GM18505 (cell line): ENCODE data around the gene MPP3.

Experiments used
- ATAC-seq: cut with Tn5 transposase; IDR thresholded peaks from one replicate; pipeline ENCODE4 v1.9.1; 2021; ENCODE audit not compliant: unreplicated experiment
- POLR2A ChIP-seq: IDR thresholded peaks from 4 replicates; pipeline ENCODE4 v1.6.1; 2011; ENCODE audit warnings: borderline replicate concordance; ENCODE audit not compliant: insufficient read depth, insufficient read length; ENCODE audit errors: extremely low read depth

The MPP3 gene

GRCh38 chr17:43832976-43833829, at the start of gene MPP3:
TSS of gene MPP3 (minus strand) at chr17:43833146. CDS start at chr17:43831906, 1,240 bp downstream.
- TF ChIP-seq POLR2A, result no peak
- no peak for ATAC-seq

- no peak for TF ChIP-seq POLR2A
Measured at GRCh38 chr17:43881758-43882505, 49.0 kb upstream of the MPP3 start.

GRCh38 chr17:43881181-43881580, 48.2 kb upstream of the MPP3 start:
- no peak for ATAC-seq
- TF ChIP-seq POLR2A, result no peak

More at GRCh38 chr17:43881758-43882505, 49.0 kb upstream of the MPP3 start:
- ATAC-seq, result no peak

GRCh38 chr17:43880420-43880991, 47.6 kb upstream of the MPP3 start:
- no peak for ATAC-seq
- TF ChIP-seq POLR2A, result no peak

GRCh38 chr17:43879723-43880419, 46.9 kb upstream of the MPP3 start:
- TF ChIP-seq POLR2A, result no peak
- ATAC-seq, result no peak

GRCh38 chr17:43878260-43879175, 45.6 kb upstream of the MPP3 start:
- no peak for TF ChIP-seq POLR2A
- ATAC-seq, result no peak

GRCh38 chr17:43877451-43878155, 44.7 kb upstream of the MPP3 start:
- TF ChIP-seq POLR2A, result no peak
- ATAC-seq, result no peak

GRCh38 chr17:43877031-43877430, 44.1 kb upstream of the MPP3 start:
- no peak for ATAC-seq
- no peak for TF ChIP-seq POLR2A

- TF ChIP-seq POLR2A, result no peak
- no peak for ATAC-seq
Measured at GRCh38 chr17:43875476-43876147, 42.7 kb upstream of the MPP3 start.

GRCh38 chr17:43874293-43874692, 41.3 kb upstream of the MPP3 start:
- no peak for TF ChIP-seq POLR2A
- ATAC-seq, result no peak

GRCh38 chr17:43873815-43874214, 40.9 kb upstream of the MPP3 start:
- no peak for TF ChIP-seq POLR2A
- ATAC-seq, result no peak

- no peak for TF ChIP-seq POLR2A
Measured at GRCh38 chr17:43873091-43873490, 40.1 kb upstream of the MPP3 start.

More at GRCh38 chr17:43873091-43873490, 40.1 kb upstream of the MPP3 start:
- no peak for ATAC-seq
